HG02759 (cell line): ENCODE measurements around the gene UST.
"Not testable (repeated sequence)": the region's sequence is repeated elsewhere in the genome, so short reads cannot be mapped to it uniquely, and the experiment has no call there.

Source experiments
- ATAC-seq: cut with Tn5 transposase; IDR thresholded peaks from one replicate; pipeline ENCODE4 v1.9.1; 2021; ENCODE audit warnings: mild to moderate bottlenecking, moderate library complexity; ENCODE audit not compliant: unreplicated experiment

UST gene

GRCh38 chr6:148997865-148998264, 251.0 kb downstream of the UST start:
- no peak for ATAC-seq

GRCh38 chr6:148998704-148999103, 251.9 kb downstream of the UST start:
- ATAC-seq: no peak

- ATAC-seq: no peak
Measured at GRCh38 chr6:148999501-148999900, 252.7 kb downstream of the UST start.

- ATAC-seq: no peak
Measured at GRCh38 chr6:148999929-149000468, 253.2 kb downstream of the UST start.

- ATAC-seq: no peak
Measured at GRCh38 chr6:149001422-149001821, 254.6 kb downstream of the UST start.

GRCh38 chr6:149003560-149003959, 256.7 kb downstream of the UST start:
- ATAC-seq: no peak

- ATAC-seq: no peak
Measured at GRCh38 chr6:149004664-149005063, 257.8 kb downstream of the UST start.

GRCh38 chr6:149006236-149006635, 259.4 kb downstream of the UST start:
- ATAC-seq: not testable (repeated sequence)

GRCh38 chr6:149006671-149007070, 259.8 kb downstream of the UST start:
- ATAC-seq: no peak

- ATAC-seq: no peak
Measured at GRCh38 chr6:149007846-149008245, 261.0 kb downstream of the UST start.

GRCh38 chr6:149008741-149009140, 261.9 kb downstream of the UST start:
- ATAC-seq: no peak

- ATAC-seq: no peak
Measured at GRCh38 chr6:149012040-149012545, 265.3 kb downstream of the UST start.

GRCh38 chr6:149013586-149014344, 266.9 kb downstream of the UST start:
- no peak for ATAC-seq

- no peak for ATAC-seq
Measured at GRCh38 chr6:149014631-149015534, 268.1 kb downstream of the UST start.

- ATAC-seq: no peak
Measured at GRCh38 chr6:149015535-149016525, 269.0 kb downstream of the UST start.

GRCh38 chr6:149016716-149017115, 269.9 kb downstream of the UST start:
- ATAC-seq: no peak

GRCh38 chr6:149020319-149020718, 273.5 kb downstream of the UST start:
- no peak for ATAC-seq

- ATAC-seq: no peak
Measured at GRCh38 chr6:149024361-149024760, 277.5 kb downstream of the UST start.

GRCh38 chr6:149025061-149025460, 278.2 kb downstream of the UST start:
- no peak for ATAC-seq

GRCh38 chr6:149026530-149026942, 279.7 kb downstream of the UST start:
- ATAC-seq: no peak
